ENCODE data around the gene GPR26.

The GPR26 gene

DNA sequence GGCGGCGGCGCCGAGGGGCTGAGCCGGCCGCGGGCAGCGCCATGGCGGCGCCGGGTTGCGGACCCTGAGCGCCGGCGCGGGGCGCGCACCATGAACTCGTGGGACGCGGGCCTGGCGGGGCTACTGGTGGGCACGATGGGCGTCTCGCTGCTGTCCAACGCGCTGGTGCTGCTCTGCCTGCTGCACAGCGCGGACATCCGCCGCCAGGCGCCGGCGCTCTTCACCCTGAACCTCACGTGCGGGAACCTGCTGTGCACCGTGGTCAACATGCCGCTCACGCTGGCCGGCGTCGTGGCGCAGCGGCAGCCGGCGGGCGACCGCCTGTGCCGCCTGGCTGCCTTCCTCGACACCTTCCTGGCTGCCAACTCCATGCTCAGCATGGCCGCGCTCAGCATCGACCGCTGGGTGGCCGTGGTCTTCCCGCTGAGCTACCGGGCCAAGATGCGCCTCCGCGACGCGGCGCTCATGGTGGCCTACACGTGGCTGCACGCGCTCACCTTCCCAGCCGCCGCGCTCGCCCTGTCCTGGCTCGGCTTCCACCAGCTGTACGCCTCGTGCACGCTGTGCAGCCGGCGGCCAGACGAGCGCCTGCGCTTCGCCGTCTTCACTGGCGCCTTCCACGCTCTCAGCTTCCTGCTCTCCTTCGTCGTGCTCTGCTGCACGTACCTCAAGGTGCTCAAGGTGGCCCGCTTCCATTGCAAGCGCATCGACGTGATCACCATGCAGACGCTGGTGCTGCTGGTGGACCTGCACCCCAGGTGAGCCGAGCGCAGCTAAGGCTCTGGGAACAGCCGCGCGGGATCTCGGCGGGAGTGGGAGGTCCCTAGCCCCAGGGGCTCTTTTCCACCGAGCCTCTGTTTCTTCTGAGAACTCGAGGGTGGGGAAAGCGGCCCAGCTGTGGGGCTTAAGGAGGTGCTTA is at the start of gene GPR26:
Gene GPR26, plus strand, starts transcription at position 38 of the 919 bp plus-strand sequence. Its CDS starts 53 bp downstream, at position 91.
- no peak for DNase-seq

- no peak for DNase-seq
Observed at GRCh38 chr10:123618224-123618623, 47.9 kb upstream of the GPR26 start.

DNA sequence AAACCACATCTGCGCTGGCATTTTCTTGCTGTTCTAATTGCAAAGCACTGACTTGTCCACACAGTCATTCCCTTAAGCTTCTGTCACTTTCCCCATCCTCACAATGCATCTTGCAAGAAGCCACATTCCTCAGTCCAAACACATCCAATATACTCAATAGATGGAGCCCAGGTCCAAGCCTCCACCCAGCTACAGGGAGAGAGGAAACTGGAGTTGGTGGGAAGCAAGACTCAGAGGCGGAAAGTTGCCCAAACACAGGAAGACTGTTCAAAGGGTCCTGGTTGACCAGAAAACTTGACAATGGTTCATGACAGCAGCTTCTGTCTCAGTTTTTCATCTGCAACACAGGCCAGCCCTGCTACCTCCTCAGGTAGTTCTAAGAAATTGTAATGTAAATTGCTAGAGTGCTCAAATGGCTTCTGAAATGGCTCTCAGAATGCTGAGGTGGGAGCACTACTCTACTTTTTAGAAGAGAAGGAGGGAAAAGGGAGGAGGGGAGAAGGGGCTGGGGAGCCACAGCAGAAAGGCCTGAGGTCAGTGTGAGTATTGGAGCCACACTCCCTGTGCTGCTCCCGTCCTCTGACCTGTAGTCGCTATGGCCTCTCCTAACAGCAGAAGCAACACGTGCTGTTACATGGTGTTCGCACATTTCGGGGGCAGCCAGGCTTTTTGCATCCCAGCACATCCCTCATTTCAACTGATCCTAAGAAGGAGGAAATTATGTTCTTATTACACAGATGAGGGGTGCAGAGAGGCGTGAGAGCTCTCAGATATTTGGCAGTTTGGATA is 46.9 kb upstream of the GPR26 start:
- DNase-seq: no peak

DNA sequence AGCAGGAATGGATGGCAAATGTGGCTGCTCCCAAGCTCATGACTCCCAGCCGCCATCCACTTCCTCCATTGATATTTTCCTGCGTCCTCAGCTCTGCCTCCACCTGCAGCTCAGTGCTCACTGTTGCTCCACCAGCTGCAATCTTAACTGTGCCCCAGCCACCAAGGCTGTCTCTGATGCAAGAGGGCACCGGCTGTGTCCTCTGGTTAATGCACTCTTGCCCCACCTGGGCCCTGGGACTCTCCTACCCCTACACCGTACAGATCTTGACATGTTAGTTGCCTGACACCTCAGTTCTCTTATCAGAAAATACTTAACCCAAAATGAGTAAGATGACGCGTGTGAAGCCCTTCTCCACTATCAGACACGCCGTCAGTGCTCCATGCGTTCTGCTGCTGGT is 45.5 kb upstream of the GPR26 start:
- DNase-seq: no peak

DNA sequence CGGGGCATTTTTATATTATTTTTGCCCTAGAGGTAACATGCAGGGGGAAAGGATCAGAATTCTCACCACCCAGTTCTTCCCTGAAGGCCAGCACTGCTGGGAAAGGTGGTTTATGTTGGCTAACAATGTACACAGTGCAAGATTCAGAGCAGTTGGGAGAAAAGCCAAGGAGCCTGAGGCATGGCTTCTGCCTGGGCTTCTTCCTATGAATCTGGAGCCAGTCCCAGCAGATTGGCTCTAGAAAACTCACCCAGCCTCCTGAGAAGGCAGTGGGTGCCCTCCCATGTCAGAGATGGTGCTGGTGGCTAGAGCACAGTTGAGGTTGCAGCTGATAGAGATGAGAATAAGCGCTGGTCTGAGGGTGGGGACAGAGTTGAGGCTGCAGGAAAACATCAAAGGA is 44.7 kb upstream of the GPR26 start:
- no peak for DNase-seq

GRCh38 chr10:123621916-123622315 is 44.2 kb upstream of the GPR26 start:
- DNase-seq: no peak

DNA sequence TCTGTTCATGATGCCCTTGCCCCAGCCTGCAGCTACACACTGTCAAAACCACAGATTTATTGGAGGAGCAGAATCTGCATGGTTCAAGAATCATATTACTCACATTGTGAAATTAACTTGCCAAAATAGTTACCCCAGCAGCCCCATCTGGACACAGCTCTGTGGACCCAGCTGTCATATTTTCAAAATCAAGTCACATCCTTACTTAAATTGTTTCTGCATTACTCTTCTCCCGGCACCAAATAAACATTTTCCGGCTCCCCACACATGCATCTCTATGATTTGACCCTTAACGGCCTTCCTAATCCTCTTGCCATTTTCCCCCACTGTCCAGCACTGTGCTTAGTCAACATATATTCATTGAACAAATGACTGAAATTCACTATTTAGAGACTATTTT is 43.8 kb upstream of the GPR26 start:
- no peak for DNase-seq

DNA sequence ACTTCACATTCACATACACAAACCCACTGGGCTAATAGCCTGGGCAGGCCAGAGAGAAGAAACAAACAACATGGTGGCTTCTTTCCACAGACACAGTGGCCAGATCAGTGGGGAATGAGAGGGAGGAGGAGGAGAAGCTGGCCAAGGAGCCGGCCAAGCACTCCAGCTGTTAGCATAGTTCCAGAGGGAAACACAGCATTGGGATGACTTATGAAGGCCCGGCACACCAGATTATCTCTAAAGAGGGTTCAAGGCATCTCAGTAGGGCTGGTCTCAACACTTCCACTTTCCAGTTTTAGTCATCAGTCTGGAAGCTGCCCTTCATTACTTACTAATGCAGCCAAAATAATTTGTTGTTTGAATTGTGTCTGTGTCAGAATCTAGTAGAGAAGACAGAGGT is 42.1 kb upstream of the GPR26 start:
- no peak for DNase-seq

DNA sequence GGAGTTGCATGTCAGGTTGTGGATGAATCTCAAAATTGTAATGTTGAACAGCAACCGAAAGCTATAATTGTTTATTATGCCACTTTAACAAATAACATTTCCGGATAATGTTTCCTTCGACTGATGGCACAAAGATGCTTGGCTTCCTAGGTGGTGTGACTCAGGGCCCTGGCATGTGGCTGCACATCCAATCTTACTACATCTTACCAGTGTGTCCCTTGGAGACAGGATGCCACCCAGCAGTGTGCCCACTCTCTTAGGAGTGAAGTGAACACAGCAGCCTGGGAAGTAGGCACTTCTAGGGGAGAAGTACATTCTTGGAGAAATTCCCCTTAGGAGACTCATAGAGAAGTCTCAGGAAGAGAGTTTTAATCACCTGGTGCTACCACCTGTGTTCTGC is 33.0 kb upstream of the GPR26 start:
- no peak for DNase-seq

- no peak for DNase-seq
Observed at GRCh38 chr10:123633636-123634035, 32.5 kb upstream of the GPR26 start.

DNA sequence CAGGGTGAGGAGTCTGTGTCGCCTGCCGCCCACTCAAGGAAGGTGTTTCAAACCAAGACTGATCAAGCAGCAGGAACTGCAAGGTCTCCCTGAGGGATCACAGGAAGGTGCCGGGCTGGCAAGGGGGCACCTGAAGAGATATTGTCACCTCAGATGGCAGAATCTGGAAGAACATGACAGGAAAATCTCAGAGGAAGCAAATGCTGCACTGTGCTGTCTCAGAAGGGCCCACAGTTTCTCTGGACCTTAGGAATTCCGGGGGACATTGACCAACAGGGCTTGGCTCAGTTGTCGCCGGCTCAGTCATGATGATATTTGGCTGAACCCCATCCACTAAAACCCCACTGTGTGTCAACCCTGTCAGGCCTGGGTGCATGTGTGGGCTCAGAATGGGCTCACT is 31.9 kb upstream of the GPR26 start:
- DNase-seq: no peak

GRCh38 chr10:123635131-123635530 is 31.0 kb upstream of the GPR26 start:
- DNase-seq: no peak

DNA sequence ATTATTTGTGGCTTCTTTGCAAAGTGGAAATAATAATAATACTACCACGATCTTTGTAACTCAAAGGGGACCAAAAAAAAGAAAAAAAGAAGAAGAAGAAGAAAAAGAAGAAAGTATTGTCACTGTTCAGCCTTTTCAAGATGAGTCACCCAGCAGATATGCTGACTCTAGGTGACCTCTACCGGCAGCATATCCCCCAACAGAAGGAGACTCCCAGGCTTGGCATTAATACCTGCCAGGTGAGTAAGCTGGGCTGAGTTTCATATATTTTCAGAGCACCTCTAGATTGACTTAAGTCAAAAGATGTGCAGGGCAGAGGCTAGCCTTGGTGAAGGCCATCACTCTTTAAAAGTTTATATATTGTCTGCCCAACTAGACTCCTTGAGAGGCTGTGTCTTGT is 30.4 kb upstream of the GPR26 start:
- DNase-seq: no peak

GRCh38 chr10:123636598-123637325 is 29.4 kb upstream of the GPR26 start:
- DNase-seq: no peak

DNA sequence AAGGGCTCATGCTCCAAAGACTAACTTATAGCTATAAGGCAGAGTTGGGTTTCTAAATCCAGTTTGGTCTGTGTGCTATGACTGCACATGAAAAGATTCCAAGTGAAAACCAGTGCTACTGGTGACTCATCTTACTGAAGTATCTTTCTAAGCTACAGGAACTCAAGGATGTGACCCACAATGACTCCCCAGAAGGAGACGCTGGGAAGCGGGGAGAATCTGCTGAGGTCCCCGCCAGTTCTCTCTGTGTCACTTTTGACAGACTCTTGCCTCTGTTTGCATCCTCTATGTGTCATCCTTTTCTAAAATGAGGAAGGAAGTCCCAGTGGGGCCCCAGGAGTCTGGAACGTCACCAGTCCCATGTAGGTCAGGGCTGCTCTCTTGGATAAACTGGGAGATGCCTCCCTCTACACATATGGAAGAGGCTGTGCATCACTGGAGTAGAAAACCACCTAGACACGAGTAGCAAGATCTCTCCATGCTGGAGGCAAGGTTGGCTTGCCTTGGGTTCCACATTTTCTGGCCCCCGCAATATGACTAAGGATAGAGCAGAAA is 28.8 kb upstream of the GPR26 start:
- no peak for DNase-seq

- no peak for DNase-seq
Observed at GRCh38 chr10:123639131-123639530, 27.0 kb upstream of the GPR26 start.

GRCh38 chr10:123640016-123640535 is 26.1 kb upstream of the GPR26 start:
- DNase-seq: no peak

DNA sequence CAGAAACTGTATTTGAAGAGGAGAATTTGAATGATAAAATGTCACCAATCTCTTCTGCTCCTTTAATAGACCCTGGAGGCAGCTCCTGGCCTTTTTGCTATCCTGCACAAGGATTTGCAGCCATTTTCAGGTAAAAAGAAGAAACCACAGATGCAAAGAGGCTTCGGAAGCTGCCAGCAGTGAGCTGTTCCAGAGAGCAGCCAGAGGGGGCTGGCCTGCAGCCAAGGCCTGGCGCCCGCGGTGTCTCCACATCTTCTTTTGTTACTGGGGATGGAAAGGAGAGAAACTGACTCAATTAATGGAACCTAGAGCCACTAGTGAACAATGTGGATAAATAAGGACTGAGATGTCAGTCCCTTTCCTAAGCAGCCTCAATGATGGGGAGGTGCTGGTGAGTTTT is 23.9 kb upstream of the GPR26 start:
- DNase-seq: peak; percentile 31

DNA sequence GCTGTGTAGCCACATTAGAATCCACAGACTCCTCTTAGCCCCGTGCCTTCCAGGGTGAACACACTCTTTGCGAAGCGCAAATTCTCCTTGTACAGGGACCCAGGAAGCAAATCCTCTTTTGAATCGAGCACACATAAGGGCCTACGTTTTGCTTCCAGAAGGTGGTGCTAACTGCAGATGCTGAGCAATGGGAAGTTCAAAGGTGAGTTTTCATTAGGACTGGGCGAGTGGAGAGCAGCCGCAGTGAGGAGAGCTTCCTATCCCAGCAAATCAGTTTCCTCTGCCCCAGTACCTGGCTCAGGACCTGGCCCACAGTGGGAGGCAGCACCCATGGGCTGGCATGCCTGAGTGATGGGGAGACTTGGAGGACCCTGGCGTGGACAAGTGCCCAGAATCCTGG is 23.5 kb upstream of the GPR26 start:
- no peak for DNase-seq

DNA sequence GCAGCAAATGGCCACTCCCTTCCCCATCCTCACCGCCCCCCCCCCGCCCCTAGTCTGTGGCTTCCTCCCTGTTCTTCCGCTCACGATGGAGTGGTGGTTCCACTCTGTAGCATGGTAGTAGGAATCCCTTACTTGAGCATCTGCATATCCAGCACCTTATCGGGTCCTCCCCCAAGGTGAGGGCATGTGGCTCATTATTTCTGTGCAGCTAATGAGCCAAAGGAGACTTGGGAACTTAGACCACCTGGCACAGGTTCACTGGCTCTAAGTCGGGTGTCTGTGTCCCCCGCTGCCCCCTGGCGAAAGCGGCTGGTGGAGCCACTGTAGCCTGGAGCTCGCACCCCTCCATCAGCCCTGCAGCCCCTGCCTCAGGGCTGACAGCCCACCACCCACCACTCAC is 22.8 kb upstream of the GPR26 start:
- no peak for DNase-seq

GRCh38 chr10:123645016-123645415 is 21.1 kb upstream of the GPR26 start:
- no peak for DNase-seq

DNA sequence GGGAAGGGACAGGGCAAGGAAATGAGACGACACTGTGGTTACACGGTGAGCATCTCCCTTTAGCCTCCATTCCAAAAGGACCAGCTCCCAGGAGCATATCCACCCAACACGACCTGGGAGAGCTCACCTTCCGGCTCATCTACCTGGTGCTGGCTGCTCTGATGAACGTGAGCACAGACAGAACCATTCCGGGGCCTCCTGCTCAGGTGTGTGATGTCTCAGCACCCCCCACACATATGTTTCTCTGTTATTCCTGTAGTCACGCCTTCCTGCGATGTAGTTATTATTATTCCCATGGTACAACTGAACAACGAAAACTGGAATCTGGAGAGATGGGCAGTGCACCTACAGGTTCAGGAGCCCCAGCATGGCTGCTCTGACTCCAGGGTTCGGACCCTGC is 20.5 kb upstream of the GPR26 start:
- no peak for DNase-seq

DNA sequence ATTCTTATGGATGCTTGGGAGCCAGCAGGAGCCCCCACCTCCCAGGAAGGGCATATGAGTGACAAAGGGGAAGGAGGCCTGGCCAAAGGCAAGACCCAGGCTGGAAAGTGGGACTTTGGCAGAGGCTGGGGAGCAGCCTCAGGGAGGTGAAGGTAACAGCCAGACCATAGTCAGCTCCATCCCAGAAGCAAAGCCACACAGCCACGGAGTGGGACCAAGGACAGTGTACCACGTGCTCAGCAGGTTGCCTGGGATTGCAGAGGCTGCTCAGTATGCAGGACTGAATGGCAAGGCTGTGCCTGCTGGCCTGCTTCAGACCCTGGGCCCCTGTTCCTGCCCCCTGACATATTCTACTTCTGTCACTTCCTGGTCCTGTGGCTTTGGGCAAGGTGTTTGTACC is 17.6 kb upstream of the GPR26 start:
- DNase-seq: no peak
